Bronchial epithelial cell (primary cell): ENCODE data around the gene FAM13B. TPM values are rescaled to one million over a fixed set of nuclear protein-coding genes. Genes with fewer than 3 reads are reported as not detected.
A peak's percentile ranks its signal among the peaks of the same experiment; 100 is the strongest.
"Not testable (repeated sequence)": the region's sequence is repeated elsewhere in the genome, so short reads cannot be mapped to it uniquely, and the experiment has no call there.

ENCODE experiments used
- DNase-seq: peaks from one replicate; pipeline ENCODE4 v3.0.0-alpha.2; 2010; ENCODE audit warnings: low read depth
- FAIRE-seq: peaks from 2 replicates; lab custom pipeline; 2011; peaks lifted over from hg19 to GRCh38; lab: Jason Lieb, UNC
- H3K27me3 ChIP-seq: 2 replicates; pipeline ENCODE4 v1.5.1; 2011; ENCODE audit warnings: low read length; ENCODE audit not compliant: control insufficient read depth, insufficient read depth
- H3K36me3 ChIP-seq: 2 replicates; pipeline ENCODE4 v1.5.1; 2011; ENCODE audit warnings: low read length; ENCODE audit not compliant: control insufficient read depth, insufficient read depth
- H3K4me3 ChIP-seq: 2 replicates; pipeline ENCODE4 v1.5.1; 2011; ENCODE audit warnings: mild to moderate bottlenecking, low read depth, low read length, control low read depth
- CTCF ChIP-seq: IDR thresholded peaks from 2 replicates; pipeline ENCODE4 v1.5.1; 2011; ENCODE audit warnings: mild to moderate bottlenecking, moderate library complexity, low read length, control low read depth, inconsistent platforms; ENCODE audit not compliant: insufficient read depth, severe bottlenecking
- total RNA-seq: library from RNA; depleted of rRNA; stranded (reverse); fragments of >200 nt; gene quantifications from 2 replicates; pipeline ENCODE4 v1.2.1, GENCODE V29; 2014

Gene FAM13B
- 10.5 TPM in 2 replicates for total RNA-seq

- TF ChIP-seq CTCF = no peak
Measured at GRCh38 chr5:138032572-138033385, at the start of gene FAM13B. FAM13B (minus strand) TSS chr5:138033079; CDS start chr5:138019111, 13,968 bp downstream.

GRCh38 chr5:138082033-138082432 lies 49.2 kb upstream of the FAM13B start:
- H3K4me3 ChIP-seq = no peak overlapping the region
- DNase-seq (no peak), FAIRE-seq (no peak)
- no peaks in the 10 kb centered on the region for H3K36me3 ChIP-seq
- TF ChIP-seq CTCF = no peak
- no peaks in the 10 kb centered on the region for H3K27me3 ChIP-seq

More at GRCh38 chr5:138032572-138033385, at the start of gene FAM13B:
- Histone ChIP-seq H3K27me3 (no peaks in the 10 kb centered on the region), H3K36me3 (no peaks in the 10 kb centered on the region), H3K4me3 (peak within 1 kb of the TSS; percentile 73)
- DNase-seq = peak; percentile 49
- no peak for FAIRE-seq

- TF ChIP-seq CTCF = no peak
- DNase-seq = no peak
- Histone ChIP-seq H3K27me3 (no peaks in the 10 kb centered on the region), H3K36me3 (no peaks in the 10 kb centered on the region), H3K4me3 (no peak overlapping the region)
- no peak for FAIRE-seq
Measured at GRCh38 chr5:138078006-138078643, 45.2 kb upstream of the FAM13B start.

- Histone ChIP-seq H3K36me3 (no peaks in the 10 kb centered on the region), H3K27me3 (no peaks in the 10 kb centered on the region), H3K4me3 (no peak overlapping the region)
- DNase-seq = peak; percentile 60
- TF ChIP-seq CTCF = peak; percentile 76
- FAIRE-seq = peak; percentile 76
Measured at GRCh38 chr5:138077064-138077696, 44.3 kb upstream of the FAM13B start.

GRCh38 chr5:138070026-138070425 lies 37.1 kb upstream of the FAM13B start:
- FAIRE-seq, H3K4me3 ChIP-seq, H3K27me3 ChIP-seq, H3K36me3 ChIP-seq, DNase-seq: not testable (repeated sequence)
